IPS DF 19.7 (cell line): Measurements from ENCODE around the gene CDH9.

ENCODE experiments used
- DNase-seq: peaks from one replicate; pipeline ENCODE4 v3.0.0-alpha.2; 2013; ENCODE audit warnings: low read depth, low spot score

Gene CDH9

GRCh38 chr5:27038476-27038875 lies at the start of gene CDH9:
Gene CDH9, minus strand, starts transcription at chr5:27038586. Its CDS starts 50,253 bp downstream, at chr5:26988333.
- DNase-seq: no peak

GRCh38 chr5:27087747-27088146 lies 49.4 kb upstream of the CDH9 start:
- DNase-seq: no peak

- no peak for DNase-seq
These were observed 45.3 kb upstream of the CDH9 start for GRCh38 chr5:27083449-27084415.

- DNase-seq: no peak
These were observed 41.8 kb upstream of the CDH9 start for GRCh38 chr5:27080147-27080546.

GRCh38 chr5:27062451-27062850 lies 24.1 kb upstream of the CDH9 start:
- DNase-seq: no peak

- no peak for DNase-seq
These were observed 10.1 kb upstream of the CDH9 start for GRCh38 chr5:27048510-27048909.

GRCh38 chr5:27041372-27041771 lies 3.0 kb upstream of the CDH9 start:
- no peak for DNase-seq

- DNase-seq: no peak
These were observed 3.8 kb downstream of the CDH9 start for GRCh38 chr5:27034565-27034964.

- no peak for DNase-seq
These were observed 11.6 kb downstream of the CDH9 start for GRCh38 chr5:27026801-27027200.

- no peak for DNase-seq
These were observed 12.3 kb downstream of the CDH9 start for GRCh38 chr5:27026063-27026462.

GRCh38 chr5:27021471-27021870 lies 16.9 kb downstream of the CDH9 start:
- DNase-seq: no peak

- no peak for DNase-seq
These were observed 17.4 kb downstream of the CDH9 start for GRCh38 chr5:27020973-27021372.

- DNase-seq: no peak
These were observed 22.6 kb downstream of the CDH9 start for GRCh38 chr5:27015758-27016157.

GRCh38 chr5:27011274-27011673 lies 27.1 kb downstream of the CDH9 start:
- DNase-seq: no peak

GRCh38 chr5:27010646-27011045 lies 27.7 kb downstream of the CDH9 start:
- DNase-seq: no peak

GRCh38 chr5:27009540-27009915 lies 28.9 kb downstream of the CDH9 start:
- no peak for DNase-seq

- no peak for DNase-seq
These were observed 29.5 kb downstream of the CDH9 start for GRCh38 chr5:27008604-27009539.

GRCh38 chr5:27007121-27007520 lies 31.3 kb downstream of the CDH9 start:
- no peak for DNase-seq

GRCh38 chr5:26986985-26987384 lies 51.4 kb downstream of the CDH9 start:
- DNase-seq: no peak

- no peak for DNase-seq
These were observed 56.6 kb downstream of the CDH9 start for GRCh38 chr5:26981750-26982149.

GRCh38 chr5:26959290-26959689 lies 79.1 kb downstream of the CDH9 start:
- DNase-seq: no peak

- DNase-seq: no peak
These were observed 83.2 kb downstream of the CDH9 start for GRCh38 chr5:26955161-26955560.
